HEK293T (cell line): Measurements from ENCODE around the gene BCO2.
"Not testable (repeated sequence)": the region's sequence is repeated elsewhere in the genome, so short reads cannot be mapped to it uniquely, and the experiment has no call there.

ENCODE experiments used
- BHLHE40 ChIP-seq: fragments of 450-650 bp; IDR thresholded peaks from 2 replicates; pipeline ENCODE4 v1.6.1; 2016; ENCODE audit warnings: mild to moderate bottlenecking, moderate library complexity, borderline replicate concordance
- CTBP1 ChIP-seq: fragments of 450-650 bp; IDR thresholded peaks from 2 replicates; pipeline ENCODE4 v1.6.1; 2016; ENCODE audit warnings: borderline replicate concordance
- ELF4 ChIP-seq: fragments of 450-650 bp; IDR thresholded peaks from 2 replicates; pipeline ENCODE4 v1.6.1; 2017; ENCODE audit warnings: antibody characterized with exemption
- FOXA1 ChIP-seq: fragments of 450-650 bp; IDR thresholded peaks from 2 replicates; pipeline ENCODE4 v1.6.1; 2016; ENCODE audit warnings: mild to moderate bottlenecking
- FOXK2 ChIP-seq: fragments of 450-650 bp; IDR thresholded peaks from 2 replicates; pipeline ENCODE4 v1.6.1; 2016; ENCODE audit warnings: mild to moderate bottlenecking
- FOXM1 ChIP-seq: fragments of 450-650 bp; IDR thresholded peaks from 2 replicates; pipeline ENCODE4 v1.6.1; 2017; ENCODE audit warnings: mild to moderate bottlenecking, borderline replicate concordance
- HDGF ChIP-seq: fragments of 450-650 bp; IDR thresholded peaks from 2 replicates; pipeline ENCODE4 v1.6.1; 2017; ENCODE audit warnings: antibody characterized with exemption, borderline replicate concordance
- NFRKB ChIP-seq: fragments of 450-650 bp; IDR thresholded peaks from 2 replicates; pipeline ENCODE4 v1.6.1; 2016; ENCODE audit warnings: mild to moderate bottlenecking, moderate library complexity
- SP1 ChIP-seq: fragments of 450-650 bp; IDR thresholded peaks from 2 replicates; pipeline ENCODE4 v1.6.1; 2017
- SUZ12 ChIP-seq: fragments of 450-650 bp; IDR thresholded peaks from 2 replicates; pipeline ENCODE4 v1.6.1; 2016; ENCODE audit warnings: mild to moderate bottlenecking
- TARDBP ChIP-seq: fragments of 450-650 bp; IDR thresholded peaks from 2 replicates; pipeline ENCODE4 v1.6.1; 2016

- TF ChIP-seq HDGF, ELF4, SUZ12, BHLHE40, FOXK2, SP1, CTBP1, NFRKB, FOXA1, FOXM1, TARDBP: not testable (repeated sequence)
Observed at GRCh38 chr11:112195113-112195512, 19.8 kb downstream of the BCO2 start.
